Hematopoietic multipotent progenitor cell treated with erythropoietin and hydrocortisone succinate and interleukin-3 and kit ligand, for 6 days (in vitro differentiated cells): Measurements from ENCODE around the gene TMEM129.

Source experiments
- DNase-seq: peaks from one replicate; pipeline ENCODE4 v3.0.0-alpha.2; 2015

The TMEM129 gene

DNA sequence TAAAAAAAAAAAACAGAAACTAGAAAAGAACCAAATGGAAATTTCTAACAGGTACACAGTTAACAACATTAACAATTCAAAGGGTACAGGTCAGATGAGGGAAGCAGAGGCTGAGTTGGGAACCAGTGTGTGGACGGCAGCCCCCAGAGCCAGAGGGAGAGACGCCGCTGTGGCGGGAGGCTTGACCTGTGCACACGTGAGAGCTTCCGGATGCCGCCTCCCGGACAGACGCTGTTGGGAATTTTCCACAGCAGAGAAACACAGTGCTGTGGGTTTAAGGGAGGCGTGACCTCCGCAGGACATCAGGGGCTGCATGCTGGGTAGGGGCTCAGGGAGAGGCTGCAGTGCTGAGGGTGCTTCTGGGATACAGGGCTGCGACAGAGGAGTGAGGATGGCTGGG, 22.4 kb upstream of the TMEM129 start:
- DNase-seq: no peak

DNA sequence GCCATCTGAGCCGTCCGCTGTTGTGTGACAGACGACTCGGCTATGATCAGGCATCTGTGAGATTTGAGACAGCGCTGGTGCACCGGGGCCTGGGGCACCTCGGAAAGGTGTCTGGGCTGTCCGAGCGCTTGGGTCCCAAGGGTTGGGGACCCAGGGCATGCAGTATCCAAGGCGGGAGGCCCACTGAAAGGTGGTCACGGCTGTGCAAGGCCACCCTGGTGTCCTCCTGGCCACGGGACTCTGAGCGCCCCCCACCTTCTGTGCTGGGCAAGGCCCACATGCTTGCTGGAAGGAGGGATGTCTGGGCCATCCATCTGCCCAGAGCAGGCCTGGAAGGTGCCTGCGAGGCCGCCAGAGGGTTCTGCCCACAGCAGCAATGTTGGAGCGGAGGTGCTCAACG, 20.1 kb upstream of the TMEM129 start:
- DNase-seq: no peak

DNA sequence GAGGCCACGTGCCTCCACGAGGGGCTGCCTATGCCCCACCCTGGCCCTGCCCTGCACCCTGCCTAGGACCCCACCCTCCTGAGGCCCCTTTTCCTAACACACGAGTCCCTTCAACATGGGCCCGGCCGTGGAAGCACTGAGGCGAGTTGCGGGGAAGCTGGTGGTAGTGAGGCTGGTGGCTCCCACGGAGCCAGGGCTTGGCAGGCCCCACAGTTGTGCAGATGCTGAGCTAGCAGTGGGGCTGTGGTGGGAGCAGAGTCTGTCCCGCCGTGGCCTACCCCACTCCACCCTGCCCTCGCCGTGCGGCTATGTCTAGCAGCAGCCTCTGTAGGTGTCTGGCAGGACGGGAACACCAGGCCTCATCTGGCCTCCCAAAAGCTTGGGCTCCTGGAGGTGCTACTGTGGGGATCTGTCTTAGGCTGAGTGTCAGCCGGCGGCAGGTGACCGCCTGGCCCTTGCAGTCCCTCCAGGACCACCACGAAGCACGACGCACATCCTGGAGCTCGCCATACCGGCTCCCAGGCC, 19.0 kb upstream of the TMEM129 start:
- DNase-seq: no peak

DNA sequence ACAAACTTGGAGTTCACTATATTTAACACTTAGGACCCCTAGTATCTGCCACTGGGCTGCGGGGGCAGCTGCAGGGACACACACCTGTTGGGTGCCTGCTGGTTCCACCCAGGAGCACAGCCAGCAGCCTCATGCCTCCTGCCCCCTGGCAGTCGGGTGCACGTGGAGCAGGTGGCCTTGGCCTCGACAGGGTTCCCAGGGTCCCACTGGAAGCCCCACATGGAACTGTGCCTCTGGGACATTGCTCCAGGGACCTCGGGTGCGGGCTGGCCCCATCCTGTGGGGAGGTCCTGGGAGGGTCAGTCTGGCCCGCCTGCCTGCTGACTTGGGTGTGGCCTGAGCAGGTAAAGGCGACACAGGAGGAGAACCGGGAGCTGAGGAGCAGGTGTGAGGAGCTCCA, 18.2 kb upstream of the TMEM129 start:
- no peak for DNase-seq

DNA sequence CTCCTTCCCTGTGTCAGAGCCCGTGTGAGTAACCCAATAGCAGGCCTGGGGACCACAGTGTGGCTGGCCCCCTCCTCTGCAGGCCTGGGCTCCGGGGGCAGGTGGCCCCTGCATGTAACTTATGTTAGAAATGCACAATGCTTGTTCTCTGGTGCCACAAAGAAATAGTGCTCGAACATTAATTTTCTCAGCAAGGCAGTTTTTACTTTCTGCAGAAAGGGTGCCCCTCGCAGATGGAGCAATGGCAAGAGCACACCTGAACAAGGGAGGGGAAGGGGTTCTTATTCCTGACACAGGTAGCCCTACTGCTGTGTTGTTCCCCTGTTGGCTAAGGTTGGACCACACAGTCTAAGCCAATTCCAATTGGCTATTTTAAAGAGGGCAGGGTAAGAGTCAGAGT, 17.3 kb upstream of the TMEM129 start:
- no peak for DNase-seq

DNA sequence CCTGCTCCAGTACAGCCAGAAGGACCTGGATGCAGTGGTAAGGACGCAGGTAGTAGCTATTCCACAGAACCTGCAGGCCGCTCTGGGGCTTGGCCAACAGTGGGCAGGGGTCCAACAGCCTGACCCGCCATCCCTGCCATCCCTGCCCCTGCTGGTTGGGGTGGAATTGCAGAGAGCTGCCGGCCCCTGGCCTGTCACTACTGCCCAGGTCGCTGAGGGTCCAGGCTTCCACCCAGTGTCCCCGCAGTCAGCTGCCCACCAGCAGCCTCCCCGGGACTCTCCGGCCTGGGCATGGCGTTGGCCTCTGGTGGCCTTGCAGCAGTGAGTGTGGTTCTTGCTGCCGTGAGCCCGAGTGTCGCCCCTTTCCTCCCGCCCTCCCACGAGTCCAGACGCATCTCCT, 16.5 kb upstream of the TMEM129 start:
- no peak for DNase-seq

DNA sequence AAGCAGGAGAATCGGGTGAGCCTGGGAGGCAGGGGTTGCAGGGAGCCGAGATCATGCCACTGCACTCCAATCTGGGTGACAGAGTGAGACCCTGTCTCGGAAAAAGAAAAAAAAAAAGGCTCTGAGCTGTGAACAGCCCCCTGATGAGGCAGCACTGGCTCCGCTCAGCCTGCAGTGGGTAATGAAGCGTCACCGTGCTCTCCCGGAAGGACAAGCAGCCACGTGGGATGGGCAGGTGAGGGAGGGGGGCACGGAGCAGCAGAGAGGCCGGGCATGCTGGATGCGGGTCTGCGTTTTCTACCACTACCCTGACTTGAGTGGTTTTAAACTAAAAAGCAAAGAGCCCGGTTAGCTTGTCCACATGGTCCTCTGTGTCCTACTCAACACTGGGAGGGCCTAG, 15.7 kb upstream of the TMEM129 start:
- DNase-seq: no peak

DNA sequence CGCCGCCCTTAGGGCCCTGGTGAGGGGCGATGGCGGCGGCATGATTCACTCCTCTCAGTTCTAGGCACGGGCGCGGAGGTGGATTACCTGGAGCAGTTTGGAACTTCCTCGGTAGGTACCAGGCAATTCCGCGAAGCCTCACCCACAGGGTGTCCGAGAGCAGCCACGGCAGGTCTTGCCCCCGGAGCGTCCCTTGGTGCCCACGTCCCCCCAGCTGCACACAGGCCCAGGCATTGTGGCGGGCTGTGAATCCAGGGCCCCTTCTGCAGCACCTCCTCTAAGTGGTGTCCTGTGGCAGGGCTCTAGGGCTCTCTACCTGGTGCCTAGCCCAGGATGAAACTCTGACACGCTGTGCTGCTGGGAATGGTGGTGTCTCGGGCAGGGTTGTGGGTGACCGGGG, 14.1 kb upstream of the TMEM129 start:
- DNase-seq: no peak

DNA sequence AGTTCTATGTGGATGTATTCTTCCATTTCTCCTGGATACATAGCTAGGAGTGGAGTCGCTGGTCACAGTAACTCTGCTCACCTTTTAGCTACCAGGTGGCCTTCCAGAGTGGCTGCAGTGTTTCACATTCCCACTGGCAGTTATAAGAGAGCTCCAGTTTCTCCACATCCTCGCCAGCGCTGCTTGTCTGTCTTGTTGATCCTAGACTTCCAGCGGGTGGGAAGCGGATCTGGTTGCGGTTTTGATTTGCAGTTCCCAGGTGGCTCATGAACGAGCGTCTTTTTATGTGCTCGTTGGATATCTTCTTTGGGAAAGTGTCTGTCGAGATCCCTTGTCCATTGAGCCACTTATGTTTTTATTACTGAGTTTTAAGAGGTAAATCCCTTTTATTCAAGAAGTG, 11.8 kb upstream of the TMEM129 start:
- no peak for DNase-seq

DNA sequence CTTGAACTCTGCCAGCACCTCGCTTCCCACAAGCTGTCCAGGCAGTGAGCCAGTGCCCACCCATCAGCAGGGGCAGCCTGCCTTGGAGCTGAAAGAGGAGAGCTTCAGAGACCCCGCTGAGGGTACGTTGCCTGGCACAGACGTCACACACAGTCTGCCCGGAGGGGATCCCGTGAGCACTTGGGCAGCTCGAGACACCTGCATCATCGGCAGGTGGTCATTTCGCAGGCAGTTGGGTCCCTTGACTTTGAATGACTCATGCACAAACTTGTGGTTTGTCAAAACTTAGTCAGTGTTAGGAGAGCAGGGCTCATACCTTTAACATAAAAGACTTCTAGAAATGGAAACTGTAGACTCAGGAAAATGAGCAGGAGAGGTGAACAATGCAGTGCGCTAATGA, 10.1 kb upstream of the TMEM129 start:
- no peak for DNase-seq

DNA sequence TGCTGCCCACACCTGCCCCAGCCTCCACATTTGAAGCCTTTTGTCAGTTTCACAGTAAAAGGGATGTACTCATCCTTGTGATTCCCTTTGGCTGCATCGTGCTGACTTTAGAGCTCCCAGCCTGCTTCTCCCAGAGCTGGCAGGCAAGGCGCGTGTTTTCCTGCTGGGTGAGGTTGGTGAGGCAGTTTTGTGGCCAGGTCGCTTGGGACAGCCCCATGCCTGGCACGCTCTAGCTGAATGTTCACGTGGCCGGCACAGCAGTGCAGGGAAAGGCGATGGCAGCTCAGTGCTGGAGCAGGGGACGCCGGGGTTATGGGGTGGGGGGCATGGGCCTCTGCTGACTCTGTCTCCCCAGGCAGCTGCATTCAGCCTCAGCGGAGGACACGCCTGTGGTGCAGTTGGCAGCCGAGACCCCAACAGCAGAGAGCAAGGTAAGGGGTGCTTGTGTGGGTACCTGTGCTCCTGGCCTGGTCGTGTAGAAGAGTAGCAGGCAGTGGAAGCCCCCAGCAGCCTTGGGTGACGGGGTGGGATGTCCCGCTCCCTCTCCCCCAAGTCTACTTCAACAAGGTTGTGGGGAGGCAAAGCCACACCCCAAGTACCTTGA, 9.5 kb upstream of the TMEM129 start:
- no peak for DNase-seq

DNA sequence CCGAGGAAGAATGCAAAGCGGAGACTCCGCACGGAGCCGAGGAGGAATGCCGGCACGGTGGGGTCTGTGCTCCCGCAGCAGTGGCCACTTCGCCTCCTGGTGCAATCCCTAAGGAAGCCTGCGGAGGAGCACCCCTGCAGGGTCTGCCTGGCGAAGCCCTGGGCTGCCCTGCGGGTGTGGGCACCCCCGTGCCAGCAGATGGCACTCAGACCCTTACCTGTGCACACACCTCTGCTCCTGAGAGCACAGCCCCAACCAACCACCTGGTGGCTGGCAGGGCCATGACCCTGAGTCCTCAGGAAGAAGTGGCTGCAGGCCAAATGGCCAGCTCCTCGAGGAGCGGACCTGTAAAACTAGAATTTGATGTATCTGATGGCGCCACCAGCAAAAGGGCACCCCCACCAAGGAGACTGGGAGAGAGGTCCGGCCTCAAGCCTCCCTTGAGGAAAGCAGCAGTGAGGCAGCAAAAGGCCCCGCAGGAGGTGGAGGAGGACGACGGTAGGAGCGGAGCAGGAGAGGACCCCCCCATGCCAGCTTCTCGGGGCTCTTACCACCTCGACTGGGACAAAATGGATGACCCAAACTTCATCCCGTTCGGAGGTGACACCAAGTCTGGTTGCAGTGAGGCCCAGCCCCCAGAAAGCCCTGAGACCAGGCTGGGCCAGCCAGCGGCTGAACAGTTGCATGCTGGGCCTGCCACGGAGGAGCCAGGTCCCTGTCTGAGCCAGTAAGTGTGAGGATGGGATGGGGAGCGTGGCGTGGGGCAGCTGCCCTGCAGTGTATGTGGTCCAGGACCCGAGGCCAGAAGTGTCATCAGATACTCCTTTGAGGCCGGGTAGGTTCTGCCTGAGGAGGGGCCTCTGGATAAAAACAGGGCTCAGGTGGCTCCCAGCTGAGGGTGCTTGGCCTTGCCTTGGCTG, 7.2 kb upstream of the TMEM129 start:
- DNase-seq: no peak

DNA sequence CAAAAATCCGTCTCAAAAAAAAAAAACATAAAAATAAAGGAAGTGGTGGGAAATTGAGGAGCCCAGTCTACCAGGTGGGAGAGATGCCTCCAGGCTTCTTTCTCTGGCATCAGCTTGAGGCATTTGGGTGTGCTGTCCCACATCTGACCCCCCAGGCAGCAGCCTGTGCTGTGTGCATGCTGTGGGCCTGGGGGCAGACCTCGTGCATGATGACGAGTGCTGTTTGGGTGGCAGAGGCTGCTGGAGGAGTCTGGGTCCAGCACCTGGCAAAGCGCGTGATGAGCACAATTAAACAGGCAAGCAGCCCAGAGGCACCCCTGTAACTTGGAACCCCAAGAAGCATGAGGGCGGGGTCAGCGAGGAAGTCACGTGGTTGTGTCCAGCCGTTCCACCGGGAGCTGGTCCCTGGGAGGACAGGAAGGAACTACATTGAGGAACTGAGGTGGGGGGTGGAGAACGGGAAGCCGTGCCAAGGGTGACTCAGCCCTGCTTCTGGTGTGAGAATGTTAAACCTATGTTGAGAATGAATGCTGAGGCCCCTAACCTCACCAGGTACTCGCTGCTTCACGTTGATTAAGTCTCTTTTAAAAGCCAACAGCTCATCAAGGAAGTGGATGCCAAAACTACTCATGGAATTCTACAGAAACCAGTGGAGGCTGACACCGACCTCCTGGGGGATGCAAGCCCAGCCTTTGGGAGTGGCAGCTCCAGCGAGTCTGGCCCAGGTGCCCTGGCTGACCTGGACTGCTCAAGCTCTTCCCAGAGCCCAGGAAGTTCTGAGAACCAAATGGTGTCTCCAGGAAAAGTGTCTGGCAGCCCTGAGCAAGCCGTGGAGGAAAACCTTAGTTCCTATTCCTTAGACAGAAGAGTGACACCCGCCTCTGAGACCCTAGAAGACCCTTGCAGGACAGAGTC, 6.3 kb upstream of the TMEM129 start:
- DNase-seq: peak; percentile 53

DNA sequence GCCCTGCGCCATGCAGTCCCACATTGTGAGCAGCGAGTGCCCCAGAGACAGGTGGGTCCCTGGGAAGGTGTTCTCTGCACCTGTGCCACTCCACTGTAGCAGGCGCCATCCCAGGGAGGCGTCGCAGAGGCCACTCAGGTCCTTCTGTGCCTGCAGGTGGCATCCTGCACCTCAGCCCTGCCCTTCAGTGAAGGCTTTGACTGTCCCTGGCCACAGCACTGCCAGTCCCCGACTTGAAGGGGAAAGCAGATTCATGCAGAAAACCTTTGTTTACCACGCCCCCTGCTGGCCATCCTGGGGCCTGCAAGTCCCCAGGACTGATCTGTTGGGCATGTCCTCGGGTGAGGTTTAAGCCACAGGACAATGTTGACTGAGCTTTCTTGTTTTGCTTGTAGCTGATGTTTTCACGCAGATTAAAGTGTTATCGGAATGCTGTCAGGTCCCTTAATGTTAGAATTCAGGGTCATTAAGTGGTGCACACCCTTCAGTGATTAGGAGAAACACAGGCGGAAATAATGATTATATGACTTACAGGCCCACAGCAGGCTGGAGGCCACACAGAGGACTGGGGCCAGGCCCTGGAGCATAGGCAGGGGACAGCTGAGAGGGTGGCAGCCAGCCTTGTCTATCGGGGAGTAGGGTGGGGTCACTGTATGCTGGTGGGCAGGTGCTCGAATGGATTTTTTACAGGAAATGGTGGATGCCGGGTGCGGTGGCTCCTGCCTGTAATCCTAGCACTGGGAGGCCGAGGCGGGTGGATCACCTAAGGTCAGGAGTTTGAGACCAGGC, 5.2 kb upstream of the TMEM129 start:
- peak; percentile 93 for DNase-seq

DNA sequence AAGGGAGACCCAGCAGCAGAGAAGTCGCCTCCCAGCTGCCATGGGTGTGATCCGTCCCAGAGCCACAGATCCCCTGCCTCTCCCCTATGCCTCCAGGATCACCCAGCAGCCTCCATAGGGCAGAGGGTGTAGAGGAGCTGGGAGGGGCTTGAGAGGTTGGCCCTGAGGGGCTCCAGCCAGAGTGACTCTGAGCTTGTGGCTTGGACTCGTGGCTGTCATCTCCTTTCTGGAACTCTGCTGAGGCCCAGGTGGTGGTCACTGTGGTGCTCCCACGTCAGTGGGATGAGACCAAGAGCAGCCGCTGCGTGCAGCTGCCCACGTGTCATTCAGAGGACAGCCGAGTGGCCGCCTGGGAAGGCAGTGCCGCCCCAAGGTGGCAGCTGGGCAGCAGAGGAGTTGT, 4.4 kb upstream of the TMEM129 start:
- DNase-seq: no peak

DNA sequence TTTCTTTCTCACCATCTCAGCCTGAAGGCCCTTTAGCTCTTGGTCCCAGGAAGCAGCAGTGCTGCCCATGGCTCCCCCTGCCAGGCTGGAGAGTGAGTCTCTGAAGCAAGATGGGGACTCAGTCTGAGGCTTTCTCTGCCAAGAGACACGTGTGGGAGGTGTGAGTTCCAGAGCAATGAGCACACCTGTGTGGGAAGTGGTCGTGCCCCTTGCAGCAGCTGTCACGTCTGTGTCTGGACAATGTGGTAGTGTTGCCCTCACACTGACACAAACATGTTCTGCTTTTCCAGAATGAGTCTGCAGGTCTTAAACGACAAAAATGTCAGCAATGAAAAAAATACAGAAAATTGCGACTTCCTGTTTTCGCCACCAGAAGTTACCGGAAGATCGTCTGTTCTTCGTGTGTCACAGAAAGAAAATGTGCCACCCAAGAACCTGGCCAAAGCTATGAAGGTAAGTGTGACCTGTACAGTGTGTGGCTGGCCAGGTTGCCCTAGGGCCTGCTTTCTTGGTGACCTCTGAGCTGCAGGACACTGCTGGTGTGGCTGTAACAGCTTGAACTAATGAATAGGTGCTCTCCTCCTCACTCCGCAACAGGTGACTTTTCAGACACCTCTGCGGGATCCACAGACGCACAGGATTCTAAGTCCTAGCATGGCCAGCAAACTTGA, 2.1 kb upstream of the TMEM129 start:
- DNase-seq: peak; percentile 68

DNA sequence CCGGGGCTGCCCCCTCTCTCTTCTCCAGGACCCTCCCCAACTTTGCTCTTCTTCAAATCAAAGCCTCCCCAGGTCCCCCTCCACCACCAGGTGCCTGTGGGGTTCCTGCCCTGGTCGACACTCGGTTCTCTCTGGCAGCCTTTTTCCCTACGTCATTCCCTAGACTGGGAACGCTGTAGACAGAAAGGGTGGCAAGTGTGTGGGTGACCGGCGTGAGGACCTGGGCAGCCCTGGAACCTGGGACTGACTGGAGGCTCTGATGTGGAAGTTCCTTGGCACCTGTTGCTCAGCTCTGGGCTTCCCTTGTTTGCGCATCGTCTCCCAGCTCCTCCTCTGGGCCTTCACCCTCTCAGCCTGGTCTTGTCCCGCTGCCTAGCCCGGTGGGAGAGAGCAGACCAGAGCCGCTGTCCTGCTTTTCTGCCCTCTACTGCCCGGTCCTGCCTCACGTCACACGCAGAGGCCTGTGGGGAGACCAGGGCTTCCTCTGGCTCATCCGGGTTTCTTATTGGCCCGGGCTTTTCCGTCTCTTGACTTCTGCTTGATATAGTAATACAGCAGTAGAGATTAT, 1.5 kb upstream of the TMEM129 start:
- DNase-seq: peak; percentile 52

DNA sequence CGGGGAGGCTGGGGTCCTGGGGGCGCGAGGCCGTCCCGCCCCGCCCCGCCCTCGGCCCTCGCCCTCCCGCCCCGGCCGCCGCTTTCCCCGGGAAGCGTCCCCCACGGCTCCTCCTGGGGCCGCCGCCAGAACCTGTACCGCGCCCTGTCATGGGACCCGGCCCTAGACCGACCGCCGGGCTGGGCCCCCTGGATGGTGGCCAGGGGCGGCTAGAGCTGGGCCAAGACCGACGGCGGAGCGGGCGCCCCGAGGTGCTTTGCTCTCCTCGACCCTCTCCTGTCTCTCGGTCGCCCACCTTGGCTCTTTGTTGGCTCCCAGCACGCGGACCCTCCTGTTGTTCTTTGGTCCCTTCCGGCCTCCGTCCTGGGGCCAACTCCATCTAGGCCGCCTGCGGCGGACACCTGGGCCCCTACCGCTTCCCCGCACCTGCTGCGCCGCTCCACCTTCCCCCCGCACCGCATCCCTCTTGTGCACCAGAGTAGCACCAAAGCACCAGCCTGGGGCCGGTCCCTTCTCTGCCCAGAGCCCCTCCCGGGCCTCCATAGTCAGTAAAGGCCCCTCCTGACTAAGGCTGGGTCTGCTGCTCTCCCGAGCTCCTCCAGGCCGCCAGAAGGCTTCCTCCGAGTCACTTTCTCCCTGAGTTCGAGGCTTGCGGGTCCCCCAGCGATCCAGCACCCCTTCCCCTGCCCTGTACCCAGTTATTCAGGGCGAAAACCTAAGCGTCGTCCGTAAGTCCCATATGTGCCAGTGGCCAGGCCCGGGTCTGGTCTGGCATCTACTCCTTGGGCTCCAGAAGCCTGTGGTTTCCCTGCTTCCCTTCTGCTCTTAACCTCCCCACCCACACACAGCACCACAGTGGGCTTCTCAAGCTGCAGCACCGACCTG, 785 bp upstream of the TMEM129 start:
- peak; percentile 39 for DNase-seq

DNA sequence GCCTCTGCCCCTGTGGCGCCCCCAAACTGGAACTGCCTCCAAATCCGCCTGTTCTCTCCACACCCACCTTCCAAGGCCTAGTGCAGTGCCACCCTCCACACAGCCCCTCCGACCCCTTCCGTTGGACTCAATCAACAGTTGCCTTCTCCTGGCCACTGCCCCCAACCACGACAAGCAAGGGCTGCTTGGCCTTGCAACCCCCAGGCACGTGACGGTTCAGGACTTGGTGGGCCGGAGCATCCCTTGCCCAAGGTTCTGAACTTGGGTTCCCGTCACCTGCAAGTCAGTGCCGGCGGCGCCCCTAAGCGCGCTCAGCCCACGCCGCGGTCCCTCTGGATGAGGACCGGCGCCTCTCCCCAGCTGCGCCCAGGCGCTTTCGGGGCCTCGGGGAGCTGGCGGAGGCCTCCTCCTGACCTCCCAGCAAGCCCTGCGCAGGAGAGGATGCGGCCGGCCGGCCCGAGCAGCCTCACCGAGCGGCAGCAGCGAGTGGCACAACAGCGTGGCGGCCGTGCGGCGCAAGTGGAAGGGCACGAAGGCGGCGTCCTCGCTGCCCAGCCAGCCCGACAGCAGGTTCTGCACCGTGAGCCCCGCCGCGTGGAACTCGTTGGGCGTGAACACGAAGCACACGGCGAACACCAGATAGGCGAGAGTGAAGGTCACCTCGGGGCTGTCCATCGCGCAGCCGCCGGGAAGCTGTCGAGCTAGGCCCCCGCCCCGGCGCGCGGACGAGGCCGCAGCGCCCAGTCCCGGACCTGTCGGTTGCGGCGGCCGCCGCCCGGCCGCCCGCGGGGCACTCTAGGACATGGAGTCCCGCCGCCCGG, 750 bp downstream of the TMEM129 start:
- peak; percentile 61 for DNase-seq
